HUES6 (cell line): ENCODE data around the gene ANKRD31.
"Not testable (repeated sequence)": the region's sequence is repeated elsewhere in the genome, so short reads cannot be mapped to it uniquely, and the experiment has no call there.

Source experiments
- H3K27ac ChIP-seq: 2 replicates; pipeline ENCODE4 v1.7.0; 2013; ENCODE audit warnings: low read depth, mild to moderate bottlenecking, low read length, inconsistent platforms
- H3K27me3 ChIP-seq: 2 replicates; pipeline ENCODE4 v1.6.1; 2013; ENCODE audit warnings: low read length; ENCODE audit not compliant: control insufficient read depth, insufficient read depth
- H3K36me3 ChIP-seq: 2 replicates; pipeline ENCODE4 v1.6.1; 2013; ENCODE audit warnings: low read length; ENCODE audit not compliant: control insufficient read depth, insufficient read depth
- H3K4me1 ChIP-seq: 2 replicates; pipeline ENCODE4 v1.6.1; 2013; ENCODE audit warnings: low read length; ENCODE audit not compliant: control insufficient read depth, insufficient read depth
- H3K4me3 ChIP-seq: 2 replicates; pipeline ENCODE4 v1.5.1; 2013; ENCODE audit warnings: low read depth, low read length
- H3K9ac ChIP-seq: one replicate; pipeline ENCODE4 v1.6.1; 2013; ENCODE audit warnings: mild to moderate bottlenecking, low read length
- H3K9me3 ChIP-seq: 2 replicates; pipeline ENCODE4 v1.6.1; 2013; ENCODE audit warnings: low read depth, low read length; ENCODE audit not compliant: control insufficient read depth, insufficient read depth

Gene ANKRD31

GRCh38 chr5:75236322-75237316, at the start of gene ANKRD31:
Gene ANKRD31 (minus strand): TSS chr5:75236878. CDS start chr5:75236686, 192 bp downstream.
- Histone ChIP-seq H3K9me3 (no peaks in the 10 kb centered on the region), H3K36me3 (no peaks in the 10 kb centered on the region), H3K9ac (peak within 1 kb of the TSS; percentile 83), H3K4me1 (peaks cover 23% of the 10 kb centered on the region), H3K4me3 (peak within 1 kb of the TSS; percentile 71), H3K27ac (peak within 1 kb of the TSS; percentile 52; the same call in 1 of the 2 replicates), H3K27me3 (no peaks in the 10 kb centered on the region)

GRCh38 chr5:75286211-75286773, 49.6 kb upstream of the ANKRD31 start:
- Histone ChIP-seq H3K27ac (no peak overlapping the region), H3K9ac (no peak overlapping the region), H3K4me1 (peaks cover 14% of the 10 kb centered on the region; the same call in 1 of the 2 replicates), H3K4me3 (no peak overlapping the region), H3K9me3 (peaks cover 3% of the 10 kb centered on the region; the same call in 1 of the 2 replicates), H3K36me3 (no peaks in the 10 kb centered on the region), H3K27me3 (no peaks in the 10 kb centered on the region)

GRCh38 chr5:75282581-75282980, 45.9 kb upstream of the ANKRD31 start:
- H3K9me3 ChIP-seq: no peaks in the 10 kb centered on the region
- H3K36me3 ChIP-seq: no peaks in the 10 kb centered on the region
- H3K4me1 ChIP-seq: peaks cover 19% of the 10 kb centered on the region; the same call in 1 of the 2 replicates
- no peak overlapping the region for H3K4me3 ChIP-seq
- H3K9ac ChIP-seq: no peak overlapping the region
- H3K27me3 ChIP-seq: no peaks in the 10 kb centered on the region
- H3K27ac ChIP-seq: no peak overlapping the region

GRCh38 chr5:75281716-75282465, 45.2 kb upstream of the ANKRD31 start:
- no peaks in the 10 kb centered on the region for H3K36me3 ChIP-seq
- no peak overlapping the region for H3K4me3 ChIP-seq
- no peaks in the 10 kb centered on the region for H3K27me3 ChIP-seq
- H3K4me1 ChIP-seq: peaks cover 26% of the 10 kb centered on the region
- no peaks in the 10 kb centered on the region for H3K9me3 ChIP-seq
- no peak overlapping the region for H3K9ac ChIP-seq
- no peak overlapping the region for H3K27ac ChIP-seq

- H3K27ac ChIP-seq: no peak overlapping the region
- no peaks in the 10 kb centered on the region for H3K27me3 ChIP-seq
- H3K9ac ChIP-seq: no peak overlapping the region
- no peaks in the 10 kb centered on the region for H3K36me3 ChIP-seq
- H3K4me1 ChIP-seq: peaks cover 50% of the 10 kb centered on the region
- no peak overlapping the region for H3K4me3 ChIP-seq
- no peaks in the 10 kb centered on the region for H3K9me3 ChIP-seq
Observed at GRCh38 chr5:75279321-75279720, 42.6 kb upstream of the ANKRD31 start.

- Histone ChIP-seq H3K9me3 (peaks cover 18% of the 10 kb centered on the region), H3K27me3 (no peaks in the 10 kb centered on the region), H3K36me3 (no peaks in the 10 kb centered on the region), H3K9ac (no peak overlapping the region), H3K4me3 (no peak overlapping the region), H3K4me1 (peaks cover 45% of the 10 kb centered on the region), H3K27ac (no peak overlapping the region; the same call in 1 of the 2 replicates)
Observed at GRCh38 chr5:75277463-75277862, 40.8 kb upstream of the ANKRD31 start.

- no peaks in the 10 kb centered on the region for H3K27me3 ChIP-seq
- H3K27ac ChIP-seq: peak overlapping the region; percentile 11; the same call in 1 of the 2 replicates
- H3K36me3 ChIP-seq: no peaks in the 10 kb centered on the region
- H3K9ac ChIP-seq: no peak overlapping the region
- no peak overlapping the region for H3K4me3 ChIP-seq
- peaks cover 36% of the 10 kb centered on the region for H3K4me1 ChIP-seq
- peaks cover 22% of the 10 kb centered on the region for H3K9me3 ChIP-seq
Observed at GRCh38 chr5:75275756-75276155, 39.1 kb upstream of the ANKRD31 start.

GRCh38 chr5:75275147-75275546, 38.5 kb upstream of the ANKRD31 start:
- Histone ChIP-seq H3K27ac (peak overlapping the region; percentile 11; the same call in 1 of the 2 replicates), H3K36me3 (no peaks in the 10 kb centered on the region), H3K4me3 (no peak overlapping the region), H3K27me3 (no peaks in the 10 kb centered on the region), H3K9ac (no peak overlapping the region), H3K4me1 (peaks cover 36% of the 10 kb centered on the region), H3K9me3 (peaks cover 22% of the 10 kb centered on the region)

GRCh38 chr5:75274486-75274885, 37.8 kb upstream of the ANKRD31 start:
- Histone ChIP-seq H3K27ac (no peak overlapping the region), H3K27me3 (no peaks in the 10 kb centered on the region), H3K4me1 (peaks cover 36% of the 10 kb centered on the region), H3K9me3 (peaks cover 24% of the 10 kb centered on the region), H3K9ac (no peak overlapping the region), H3K4me3 (no peak overlapping the region), H3K36me3 (no peaks in the 10 kb centered on the region)

- H3K36me3 ChIP-seq, H3K27ac ChIP-seq, H3K27me3 ChIP-seq, H3K4me3 ChIP-seq, H3K9ac ChIP-seq: not testable (repeated sequence)
- H3K9me3 ChIP-seq: peaks cover 28% of the 10 kb centered on the region
- peaks cover 11% of the 10 kb centered on the region for H3K4me1 ChIP-seq
Observed at GRCh38 chr5:75270605-75271004, 33.9 kb upstream of the ANKRD31 start.
